Adrenal gland (tissue), 5 donors: ENCODE results near the gene HOXA1.

Experiments used
- POLR2A ChIP-seq, 2 donors: fragments of 450-650 bp; IDR thresholded peaks; one replicate each; pipeline ENCODE4 v1.6.1; 2017; ENCODE audit warnings: antibody characterized with exemption in 2 of 2, mild to moderate bottlenecking in 2 of 2, moderate library complexity in 1 of 2
- TF ChIP-seq, protein P1 (sequence below), 6 experiments: fragments of 450-650 bp in 4 of 6; fragments of 200-600 bp in 2 of 6; sonication (generic) in 1 of 6; IDR thresholded peaks; 1 replicate in 5 of 6; 2 replicates in 1 of 6; pipeline versions ENCODE4 v1.5.1 to v1.8.0; 2016 to 2021; ENCODE audit warnings: antibody characterized with exemption in 6 of 6, mild to moderate bottlenecking in 2 of 6, moderate library complexity in 1 of 6
- donor health status: DM: no; HTN: no; CAD: no.

DNA sequence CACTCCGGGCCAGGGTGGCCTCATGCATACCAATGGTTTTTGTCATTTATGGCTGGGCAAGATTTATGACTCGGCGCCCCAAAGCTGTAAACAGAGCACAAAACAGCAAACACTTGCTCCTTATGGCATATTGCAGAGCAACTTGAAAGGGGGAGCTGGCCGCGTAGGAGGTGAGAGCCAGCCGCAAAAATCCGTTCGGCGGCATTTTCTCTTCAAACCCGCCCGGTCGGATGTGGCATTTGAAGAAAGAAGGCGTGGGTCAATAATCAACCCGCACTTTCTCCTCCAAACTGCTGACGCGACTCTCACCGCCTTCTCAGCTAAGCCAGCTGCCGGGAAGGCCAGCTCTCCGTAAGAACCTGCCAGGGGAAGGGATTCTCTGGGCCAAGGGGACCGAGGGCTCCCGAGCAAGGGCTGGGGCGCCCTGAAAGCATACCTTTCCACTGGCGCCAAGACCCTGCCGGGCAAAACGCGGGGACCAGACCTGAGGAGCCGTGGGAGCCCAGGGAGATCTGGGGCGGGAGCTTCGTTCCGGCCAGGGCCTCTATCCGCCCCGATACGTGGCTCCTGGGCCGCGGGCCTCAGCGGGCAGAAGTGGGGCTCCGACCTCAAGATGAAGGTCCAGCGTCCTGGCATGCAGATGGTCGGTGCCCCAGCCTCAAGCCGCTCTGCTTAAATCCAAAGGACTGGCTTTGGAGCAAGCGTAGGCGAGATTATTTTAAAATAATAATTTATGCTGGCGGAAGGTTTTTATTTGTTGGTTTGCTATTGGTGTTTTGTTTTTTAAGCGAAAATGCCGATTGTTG lies 19.6 kb upstream of the HOXA1 start:
- TF ChIP-seq, protein P1, sequence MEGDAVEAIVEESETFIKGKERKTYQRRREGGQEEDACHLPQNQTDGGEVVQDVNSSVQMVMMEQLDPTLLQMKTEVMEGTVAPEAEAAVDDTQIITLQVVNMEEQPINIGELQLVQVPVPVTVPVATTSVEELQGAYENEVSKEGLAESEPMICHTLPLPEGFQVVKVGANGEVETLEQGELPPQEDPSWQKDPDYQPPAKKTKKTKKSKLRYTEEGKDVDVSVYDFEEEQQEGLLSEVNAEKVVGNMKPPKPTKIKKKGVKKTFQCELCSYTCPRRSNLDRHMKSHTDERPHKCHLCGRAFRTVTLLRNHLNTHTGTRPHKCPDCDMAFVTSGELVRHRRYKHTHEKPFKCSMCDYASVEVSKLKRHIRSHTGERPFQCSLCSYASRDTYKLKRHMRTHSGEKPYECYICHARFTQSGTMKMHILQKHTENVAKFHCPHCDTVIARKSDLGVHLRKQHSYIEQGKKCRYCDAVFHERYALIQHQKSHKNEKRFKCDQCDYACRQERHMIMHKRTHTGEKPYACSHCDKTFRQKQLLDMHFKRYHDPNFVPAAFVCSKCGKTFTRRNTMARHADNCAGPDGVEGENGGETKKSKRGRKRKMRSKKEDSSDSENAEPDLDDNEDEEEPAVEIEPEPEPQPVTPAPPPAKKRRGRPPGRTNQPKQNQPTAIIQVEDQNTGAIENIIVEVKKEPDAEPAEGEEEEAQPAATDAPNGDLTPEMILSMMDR (IDR thresholded peaks at IDR 0.05) = no peak
- TF ChIP-seq POLR2A (IDR thresholded peaks at IDR 0.05) = no peak
